K562 (cell line): ENCODE data around the gene STX1A. TPM values are rescaled to one million over a fixed set of nuclear protein-coding genes. Genes with fewer than 3 reads are reported as not detected.

Source experiments
- CGGBP1 ChIP-seq: fragments of 250-450 bp; sonication (Bioruptor Pico); IDR thresholded peaks from 2 replicates; pipeline ENCODE4 v1.9.0; 2021; ENCODE audit warnings: mild to moderate bottlenecking
- COPS2 ChIP-seq: fragments of 450-650 bp; conservative IDR thresholded peaks from 2 replicates; pipeline ENCODE4 v1.6.1; 2016; ENCODE audit warnings: mild to moderate bottlenecking, moderate library complexity
- DNMT1 ChIP-seq: fragments of 450-650 bp; IDR thresholded peaks from 2 replicates; pipeline ENCODE4 v1.6.1; 2016; ENCODE audit warnings: antibody characterized with exemption, mild to moderate bottlenecking
- EP400 ChIP-seq: fragments of 450-650 bp; IDR thresholded peaks from 2 replicates; pipeline ENCODE4 v1.6.1; 2017; ENCODE audit warnings: antibody characterized with exemption, mild to moderate bottlenecking, moderate library complexity
- ETV6 ChIP-seq, 3 experiments: fragments of 150-350 bp in 1 of 3; sonication (generic) in 1 of 3; formaldehyde crosslinking in 1 of 3; IDR thresholded peaks; 2 replicates each; pipeline versions ENCODE4 v1.6.1 to v1.8.0; 2014 to 2022; ENCODE audit warnings: borderline replicate concordance in 2 of 3, low read depth in 2 of 3, antibody characterized with exemption in 1 of 3, low read length in 1 of 3, mild to moderate bottlenecking in 1 of 3, missing genetic modification reagents in 1 of 3
- HDAC8 ChIP-seq: fragments of 450-650 bp; IDR thresholded peaks from 2 replicates; pipeline ENCODE4 v1.6.1; 2016; ENCODE audit warnings: mild to moderate bottlenecking, missing genetic modification characterization, moderate library complexity, missing compliant biosample characterization
- HMG20A ChIP-seq: fragments of 450-650 bp; formaldehyde crosslinking; conservative IDR thresholded peaks from 2 replicates; pipeline ENCODE4 v1.4.0; 2020; ENCODE audit warnings: mild to moderate bottlenecking, mixed read lengths
- MYNN ChIP-seq, 2 experiments: sonication (generic); formaldehyde crosslinking in 1 of 2; IDR thresholded peaks; 2 replicates each; pipeline versions ENCODE4 v1.5.0 to v1.6.1; 2016 to 2020; ENCODE audit warnings: antibody characterized with exemption in 1 of 2, missing genetic modification reagents in 1 of 2
- NBN ChIP-seq: fragments of 450-650 bp; IDR thresholded peaks from 2 replicates; pipeline ENCODE4 v1.6.1; 2016; ENCODE audit warnings: low read depth, mild to moderate bottlenecking
- PURB ChIP-seq: sonication (generic); formaldehyde crosslinking; IDR thresholded peaks from 2 replicates; pipeline ENCODE4 v1.9.0; 2021; ENCODE audit warnings: low read depth, mild to moderate bottlenecking, missing genetic modification reagents
- RAD21 ChIP-seq, 2 experiments: fragments of 250-450 bp in 1 of 2; fragments of 450-650 bp in 1 of 2; sonication (Bioruptor Pico) in 1 of 2; formaldehyde crosslinking in 1 of 2; IDR thresholded peaks in 1 of 2; conservative IDR thresholded peaks in 1 of 2; 2 replicates each; pipeline versions ENCODE4 v1.4.0 to v1.8.0; 2020 to 2022; ENCODE audit warnings: mild to moderate bottlenecking in 2 of 2, moderate library complexity in 1 of 2
- RBBP5 ChIP-seq: fragments of 200-600 bp; sonication (generic); IDR thresholded peaks from 2 replicates; pipeline ENCODE4 v1.6.1; 2012; ENCODE audit warnings: borderline replicate concordance, mild to moderate bottlenecking, low read length, control low read depth, inconsistent platforms; ENCODE audit not compliant: insufficient read depth, poor library complexity, severe bottlenecking
- RCOR1 ChIP-seq, 2 experiments: IDR thresholded peaks; 2 replicates each; pipeline ENCODE4 v1.6.1; 2012; ENCODE audit warnings: low read depth in 2 of 2, low read length in 2 of 2, borderline replicate concordance in 1 of 2, improper control_type of control experiment in 1 of 2
- SIN3A ChIP-seq, 2 experiments: fragments of 150-350 bp in 1 of 2; IDR thresholded peaks; 2 replicates each; pipeline ENCODE4 v1.6.1; 2011 to 2016; ENCODE audit warnings: borderline replicate concordance in 2 of 2, low read depth in 2 of 2, low read length in 2 of 2, mild to moderate bottlenecking in 2 of 2, moderate library complexity in 2 of 2; ENCODE audit not compliant: control insufficient read depth in 1 of 2
- TCF3 ChIP-seq: sonication (generic); formaldehyde crosslinking; IDR thresholded peaks from 2 replicates; pipeline ENCODE4 v1.4.0; 2020; ENCODE audit warnings: mild to moderate bottlenecking, missing genetic modification reagents
- TFAP4 ChIP-seq: sonication (generic); formaldehyde crosslinking; IDR thresholded peaks from 2 replicates; pipeline ENCODE4 v1.8.0; 2022; ENCODE audit warnings: missing genetic modification reagents, mild to moderate bottlenecking, moderate library complexity, borderline replicate concordance
- THAP12 ChIP-seq: fragments of 250-450 bp; sonication (Bioruptor Pico); IDR thresholded peaks from 2 replicates; pipeline ENCODE4 v1.9.0; 2021; ENCODE audit warnings: mild to moderate bottlenecking, inconsistent platforms
- ZBTB12 ChIP-seq: fragments of 250-450 bp; sonication (Bioruptor Pico); IDR thresholded peaks from 2 replicates; pipeline ENCODE4 v1.4.0; 2020
- ZFP30 ChIP-seq: fragments of 250-450 bp; sonication (Bioruptor Pico); IDR thresholded peaks from 2 replicates; pipeline ENCODE4 v1.8.0; 2022; ENCODE audit warnings: moderate library complexity, mild to moderate bottlenecking, inconsistent platforms, borderline replicate concordance
- ZNF253 ChIP-seq: fragments of 250-450 bp; sonication (Bioruptor Pico); conservative IDR thresholded peaks from 2 replicates; pipeline ENCODE4 v1.6.1; 2021; ENCODE audit warnings: mild to moderate bottlenecking
- ZNF282 ChIP-seq: sonication (generic); formaldehyde crosslinking; IDR thresholded peaks from 2 replicates; pipeline ENCODE4 v1.8.1; 2023; ENCODE audit warnings: missing genetic modification reagents
- polyA plus RNA-seq, 8 experiments: library from polyadenylated mRNA; depleted of rRNA in 4 of 8; stranded (reverse) in 5 of 8; unstranded in 3 of 8; fragments of >200 nt; fragmentation: Nextera tagmentation in 2 of 8; fragmentation: Illumina TruSeq in 1 of 8; extraction: Ambion mirVana in 2 of 8; extraction: Trizol in 1 of 8; gene quantifications; 2 replicates each; pipeline versions ENCODE4 v1.2.1 to v1.2.3, GENCODE V29; 2011 to 2014; ENCODE audit warnings: inconsistent platforms in 1 of 8, missing spikeins in 1 of 8
- total RNA-seq, 7 experiments: library from RNA; depleted of rRNA in 6 of 7; stranded (reverse); fragments of >200 nt in 6 of 7; fragmentation: Illumina TruSeq in 2 of 7; extraction: Trizol in 2 of 7; gene quantifications; 2 replicates each; pipeline versions ENCODE4 v1.2.1 to v1.2.3, GENCODE V29; 2011 to 2021; ENCODE audit warnings: low replicate concordance in 1 of 7

STX1A gene
- total and polyA plus RNA-seq, 9 of the 15 experiments (the other 6 are each of a cell fraction or from before 2014, with no cell fraction given), result 0.04 to 15.1 (median 6.3) TPM

GRCh38 chr7:73683788-73684693, 35.4 kb downstream of the STX1A start (continued):
- TF ChIP-seq TFAP4 (CRISPR knock-in tag) (no peak), SIN3A (IDR thresholded peaks at IDR 0.05; ENCODE audit: borderline replicate concordance in 2 of 2, control insufficient read depth in 1 of 2, low read depth in 2 of 2, low read length in 2 of 2) (no peak; a peak in 1 of 4 replicates), ZNF253 (CRISPR knock-in tag) (no peak), NBN (0 out of 2 replicates have a peak, but pooled peaks have one; percentile 8), TCF3 (no peak), EP400 (peak; percentile 83), CGGBP1 (CRISPR knock-in tag) (no peak), COPS2 (no peak), RCOR1 (IDR thresholded peaks at IDR 0.05; ENCODE audit: borderline replicate concordance in 1 of 2, low read depth in 2 of 2, low read length in 2 of 2) (peak in 1 of 2 experiments; percentile 68; a peak in 2 of 4 replicates), ZFP30 (no peak), DNMT1 (no peak), ZNF282 (CRISPR knock-in tag) (no peak), RAD21 (CRISPR knock-in tag; conservative IDR thresholded peaks at IDR 0.05 in 1 of 2, IDR thresholded peaks at IDR 0.05 in 1 of 2) (no peak), RBBP5 (no peak), HDAC8 (no peak), ETV6 (IDR thresholded peaks at IDR 0.05; ENCODE audit: borderline replicate concordance in 1 of 2, low read depth in 2 of 2, low read length in 1 of 2) (0 out of 4 replicates have a peak, but pooled peaks of 1 of the 2 experiments have one; percentile 14), ETV6 (CRISPR knock-in tag; IDR thresholded peaks at IDR 0.05; ENCODE audit: borderline replicate concordance) (no peak), HMG20A (CRISPR knock-in tag) (no peak), ZBTB12 (CRISPR knock-in tag) (no peak), MYNN (IDR thresholded peaks at IDR 0.05) (no peak), MYNN (CRISPR knock-in tag; IDR thresholded peaks at IDR 0.05) (no peak), THAP12 (CRISPR knock-in tag) (no peak), PURB (no peak)
